GM18520 (cell line): ENCODE results near the gene CD36.

Experiments used
- ATAC-seq: cut with Tn5 transposase; IDR thresholded peaks from one replicate; pipeline ENCODE4 v1.9.1; 2021; ENCODE audit not compliant: unreplicated experiment

CD36 gene

GRCh38 chr7:80637911-80638765, at the start of gene CD36:
TSS of gene CD36 (plus strand) at chr7:80638642. CDS start at chr7:80646741, 8,099 bp downstream.
- ATAC-seq: no peak

GRCh38 chr7:80589631-80590030, 48.8 kb upstream of the CD36 start:
- no peak for ATAC-seq

- no peak for ATAC-seq
Measured at GRCh38 chr7:80591654-80592053, 46.8 kb upstream of the CD36 start.

- ATAC-seq: no peak
Measured at GRCh38 chr7:80593869-80594586, 44.4 kb upstream of the CD36 start.

- ATAC-seq: no peak
Measured at GRCh38 chr7:80596933-80597517, 41.4 kb upstream of the CD36 start.

GRCh38 chr7:80597875-80598274, 40.6 kb upstream of the CD36 start:
- no peak for ATAC-seq

- ATAC-seq: no peak
Measured at GRCh38 chr7:80600046-80600445, 38.4 kb upstream of the CD36 start.

- ATAC-seq: no peak
Measured at GRCh38 chr7:80601999-80602398, 36.4 kb upstream of the CD36 start.

GRCh38 chr7:80603940-80604339, 34.5 kb upstream of the CD36 start:
- ATAC-seq: no peak

- ATAC-seq: no peak
Measured at GRCh38 chr7:80604436-80604835, 34.0 kb upstream of the CD36 start.

- no peak for ATAC-seq
Measured at GRCh38 chr7:80607136-80607535, 31.3 kb upstream of the CD36 start.

- ATAC-seq: no peak
Measured at GRCh38 chr7:80608336-80608735, 30.1 kb upstream of the CD36 start.

- ATAC-seq: no peak
Measured at GRCh38 chr7:80609751-80610150, 28.7 kb upstream of the CD36 start.

GRCh38 chr7:80611353-80611752, 27.1 kb upstream of the CD36 start:
- no peak for ATAC-seq

GRCh38 chr7:80611779-80612178, 26.7 kb upstream of the CD36 start:
- no peak for ATAC-seq

- ATAC-seq: no peak
Measured at GRCh38 chr7:80612880-80613279, 25.6 kb upstream of the CD36 start.

GRCh38 chr7:80613519-80613918, 24.9 kb upstream of the CD36 start:
- ATAC-seq: no peak

- ATAC-seq: no peak
Measured at GRCh38 chr7:80614851-80615271, 23.6 kb upstream of the CD36 start.

GRCh38 chr7:80618096-80618495, 20.3 kb upstream of the CD36 start:
- ATAC-seq: no peak

- ATAC-seq: no peak
Measured at GRCh38 chr7:80619741-80620140, 18.7 kb upstream of the CD36 start.

- ATAC-seq: no peak
Measured at GRCh38 chr7:80622541-80622940, 15.9 kb upstream of the CD36 start.
